LNCaP clone FGC (cell line): ENCODE data around the gene HINFP.

Source experiments
- DNase-seq: peaks from one replicate; pipeline ENCODE4 v3.0.0-alpha.2; 2011; ENCODE audit warnings: low read depth
- H3K4me3 ChIP-seq: 2 replicates; pipeline ENCODE4 v1.5.1; 2011; ENCODE audit warnings: mild to moderate bottlenecking, low read depth, low read length, control low read depth
- CTCF ChIP-seq: IDR thresholded peaks from 2 replicates; pipeline ENCODE4 v1.5.1; 2012; ENCODE audit warnings: mild to moderate bottlenecking; ENCODE audit not compliant: control insufficient read depth, insufficient read depth; ENCODE audit errors: extremely low read depth

Gene HINFP

DNA sequence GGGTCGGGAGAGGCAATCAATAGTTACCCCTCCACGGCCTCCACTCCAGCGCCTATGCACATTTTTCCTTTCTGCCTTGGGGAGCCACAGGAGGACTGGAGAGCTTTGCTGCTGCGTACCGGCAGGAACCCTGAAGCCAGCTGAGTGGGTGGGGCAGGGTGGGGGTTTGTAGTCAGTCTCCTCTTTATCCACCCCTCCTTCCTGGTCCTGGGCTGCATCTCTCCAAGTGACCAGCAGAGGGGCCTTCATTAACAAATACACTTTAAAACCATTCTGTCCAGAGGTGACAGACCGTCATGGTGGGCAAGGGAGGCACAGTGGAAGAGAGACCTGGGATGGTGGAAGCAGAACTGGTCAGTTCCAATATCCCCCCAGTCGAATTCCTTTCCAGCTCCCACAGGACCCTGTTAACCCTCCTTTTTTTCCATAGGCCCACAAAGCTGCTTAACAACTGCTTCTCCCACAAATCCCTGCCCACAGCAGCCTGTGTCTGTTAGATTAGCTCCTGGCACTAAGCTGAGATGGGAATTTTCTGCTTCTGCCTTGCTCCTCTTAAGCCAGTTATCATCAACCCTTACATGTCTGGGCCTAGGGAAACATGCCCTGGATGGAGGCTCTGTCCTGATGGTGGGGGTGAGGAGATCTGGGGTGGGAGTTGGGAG is 23.6 kb downstream of the HINFP start:
- no peak overlapping the region for H3K4me3 ChIP-seq
- no peak for DNase-seq
- peak; percentile 63 for TF ChIP-seq CTCF

DNA sequence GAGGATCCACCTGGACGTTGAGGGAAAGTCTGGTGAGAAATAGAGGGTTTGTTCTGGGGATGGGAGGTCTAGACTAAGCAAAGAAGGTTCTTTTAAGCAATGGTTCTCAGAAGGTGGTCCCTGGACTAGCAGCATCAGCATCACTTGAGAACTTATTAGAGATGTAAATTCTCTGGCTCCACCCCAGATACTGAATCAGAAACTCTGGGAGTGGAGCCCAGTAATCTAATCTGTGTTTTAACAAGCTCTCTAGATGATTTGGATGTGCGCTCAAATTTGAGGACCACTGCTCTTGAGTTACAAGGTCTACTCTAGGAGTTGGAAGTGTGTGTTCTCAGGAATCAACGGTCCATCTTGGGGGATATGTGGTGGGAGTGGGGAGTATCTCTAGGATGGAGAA is 24.2 kb downstream of the HINFP start:
- DNase-seq: no peak
- no peak for TF ChIP-seq CTCF
- no peak overlapping the region for H3K4me3 ChIP-seq

GRCh38 chr11:119147604-119148333 is 26.4 kb downstream of the HINFP start:
- no peak for DNase-seq
- TF ChIP-seq CTCF: no peak
- H3K4me3 ChIP-seq: no peak overlapping the region

DNA sequence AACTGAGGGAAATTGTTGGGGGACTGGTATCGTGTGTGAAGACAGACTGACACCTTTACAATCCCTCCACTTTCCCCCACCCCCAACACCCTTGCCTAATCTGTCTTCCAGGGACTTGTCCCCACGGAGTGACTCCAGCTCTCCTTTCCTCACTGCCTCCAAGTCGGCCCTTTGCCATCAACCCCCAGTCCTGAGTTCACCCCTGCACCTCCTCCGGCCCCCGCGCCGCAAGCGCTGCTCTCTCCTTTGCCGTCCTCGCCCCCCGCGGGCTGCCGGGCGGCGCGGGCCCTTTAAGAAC is 27.3 kb downstream of the HINFP start:
- DNase-seq: no peak
- TF ChIP-seq CTCF: no peak
- peak overlapping the region; percentile 56 for H3K4me3 ChIP-seq

DNA sequence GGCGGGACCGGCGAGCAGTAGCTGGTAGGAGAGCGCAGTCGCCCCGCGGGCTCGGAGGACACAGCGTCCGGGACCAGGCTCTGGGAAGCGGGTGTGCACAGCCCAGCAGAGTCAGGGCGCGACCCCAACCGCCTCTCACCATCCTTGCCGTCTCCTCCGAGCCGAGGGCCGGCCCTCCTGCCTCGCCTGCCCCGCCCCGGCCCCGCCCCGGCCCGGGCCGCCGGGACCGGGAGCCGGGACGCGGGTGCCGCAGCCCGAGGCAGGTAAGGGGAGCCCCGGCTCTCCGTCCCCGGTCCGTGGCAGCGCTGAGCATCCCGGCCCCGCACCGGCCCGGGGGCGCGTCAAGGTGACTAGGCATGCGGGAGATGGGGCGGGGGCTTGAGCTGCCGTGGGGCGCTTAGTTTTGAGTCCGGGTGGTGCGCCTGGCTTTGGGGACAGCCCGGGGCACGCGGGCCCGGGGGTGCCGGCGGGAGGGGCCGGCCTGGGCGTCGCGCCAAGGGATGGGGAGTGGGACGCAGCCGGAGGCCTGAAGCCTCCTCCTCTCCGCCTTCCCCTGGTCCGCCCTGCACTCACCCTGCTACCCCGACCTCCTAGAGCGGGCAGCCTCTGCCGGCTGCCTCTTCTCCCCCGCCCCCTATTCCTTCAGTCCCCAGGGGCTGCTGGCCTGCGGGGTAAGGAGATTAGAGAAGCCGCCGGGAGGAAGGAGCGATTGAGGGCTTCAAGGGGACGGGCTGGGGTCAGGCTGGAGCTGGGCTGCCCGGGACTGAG is 27.8 kb downstream of the HINFP start, which contains the start of gene ABCG4:
Gene ABCG4 (plus strand): TSS at position 35 of the 768 bp plus-strand sequence. CDS start 914 bp downstream, outside the sequence.
- TF ChIP-seq CTCF: no peak
- DNase-seq: no peak
- peak within 1 kb of the TSS; percentile 56 for H3K4me3 ChIP-seq

GRCh38 chr11:119149786-119150275 is 28.5 kb downstream of the HINFP start:
- TF ChIP-seq CTCF: no peak
- DNase-seq: no peak
- H3K4me3 ChIP-seq: no peak overlapping the region
